GM10248 (cell line): ENCODE results near the gene NAT16.

Experiments
- CTCF ChIA-PET: fragments of 300-600 bp; sonication (Branson Sonifier 250); formaldehyde crosslinking; extraction: SDS; loops from one replicate; lab custom pipeline; 2021; ENCODE audit warnings: antibody characterized with exemption; lab: Yijun Ruan, JAX
- POLR2A ChIA-PET: fragments of 350-650 bp; sonication (Branson Sonifier 250); formaldehyde crosslinking; extraction: SDS; loops from one replicate; lab custom pipeline; 2020; ENCODE audit warnings: antibody characterized with exemption; lab: Yijun Ruan, JAX
- DNase-seq: peaks from one replicate; pipeline ENCODE4 v3.0.0; 2012; ENCODE audit errors: extremely low spot score
- TF ChIP-seq, protein P1 (sequence below): IDR thresholded peaks from 2 replicates; pipeline ENCODE4 v1.5.1; 2012; ENCODE audit warnings: mild to moderate bottlenecking, low read depth; ENCODE audit errors: extremely low read depth, missing control alignments, control extremely low read depth

NAT16 gene

DNA sequence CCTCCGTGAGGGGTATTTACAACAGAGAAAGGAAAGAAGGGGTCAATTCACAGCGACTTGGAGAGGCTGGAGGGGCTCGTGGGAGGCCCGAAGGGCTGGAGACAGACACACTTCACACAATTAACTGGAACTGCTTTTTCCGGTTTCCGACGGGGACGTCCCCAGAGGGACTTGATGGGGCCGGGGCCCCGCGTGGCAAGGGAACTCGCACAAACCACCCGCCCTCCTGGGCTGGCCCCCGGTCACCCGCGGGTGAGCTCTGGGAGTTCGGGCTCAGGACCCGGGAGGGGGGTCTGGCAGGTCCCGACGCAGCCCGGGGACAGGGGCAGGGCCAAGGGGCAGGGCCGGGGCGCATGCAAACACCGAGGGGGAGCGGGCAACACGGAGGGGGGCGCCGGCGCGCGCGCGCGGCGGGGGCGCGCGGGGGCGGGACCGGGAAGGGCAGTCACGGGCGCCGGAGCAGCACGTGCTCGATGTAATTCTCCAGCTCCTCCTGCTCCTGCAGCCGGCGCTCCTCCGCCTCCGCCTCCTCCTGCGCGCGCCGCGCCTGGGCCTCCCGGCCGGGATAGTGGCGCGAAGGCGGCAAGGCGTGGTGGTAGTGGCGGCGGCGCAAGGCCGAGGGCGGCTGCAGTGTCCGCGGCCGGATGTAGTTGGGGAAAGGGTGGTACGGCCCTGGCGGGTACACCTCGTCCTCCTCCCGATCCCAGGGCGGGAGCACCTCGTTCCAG lies 17.4 kb downstream of the NAT16 start:
- POLR2A ChIA-PET, result interaction anchor here (0.6 kb wide), 1 partner anchor 19 kb away, joined by 4 read pairs; no protein-coding TSS in a partner anchor
- TF ChIP-seq, protein P1, sequence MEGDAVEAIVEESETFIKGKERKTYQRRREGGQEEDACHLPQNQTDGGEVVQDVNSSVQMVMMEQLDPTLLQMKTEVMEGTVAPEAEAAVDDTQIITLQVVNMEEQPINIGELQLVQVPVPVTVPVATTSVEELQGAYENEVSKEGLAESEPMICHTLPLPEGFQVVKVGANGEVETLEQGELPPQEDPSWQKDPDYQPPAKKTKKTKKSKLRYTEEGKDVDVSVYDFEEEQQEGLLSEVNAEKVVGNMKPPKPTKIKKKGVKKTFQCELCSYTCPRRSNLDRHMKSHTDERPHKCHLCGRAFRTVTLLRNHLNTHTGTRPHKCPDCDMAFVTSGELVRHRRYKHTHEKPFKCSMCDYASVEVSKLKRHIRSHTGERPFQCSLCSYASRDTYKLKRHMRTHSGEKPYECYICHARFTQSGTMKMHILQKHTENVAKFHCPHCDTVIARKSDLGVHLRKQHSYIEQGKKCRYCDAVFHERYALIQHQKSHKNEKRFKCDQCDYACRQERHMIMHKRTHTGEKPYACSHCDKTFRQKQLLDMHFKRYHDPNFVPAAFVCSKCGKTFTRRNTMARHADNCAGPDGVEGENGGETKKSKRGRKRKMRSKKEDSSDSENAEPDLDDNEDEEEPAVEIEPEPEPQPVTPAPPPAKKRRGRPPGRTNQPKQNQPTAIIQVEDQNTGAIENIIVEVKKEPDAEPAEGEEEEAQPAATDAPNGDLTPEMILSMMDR, result no peak
- CTCF ChIA-PET, result interaction anchor here (1.0 to 5.1 kb wide), 3 partner anchors 15 to 30 kb away, joined by 3 to 21 read pairs (median 3); no protein-coding TSS in a partner anchor
- no peak for DNase-seq

DNA sequence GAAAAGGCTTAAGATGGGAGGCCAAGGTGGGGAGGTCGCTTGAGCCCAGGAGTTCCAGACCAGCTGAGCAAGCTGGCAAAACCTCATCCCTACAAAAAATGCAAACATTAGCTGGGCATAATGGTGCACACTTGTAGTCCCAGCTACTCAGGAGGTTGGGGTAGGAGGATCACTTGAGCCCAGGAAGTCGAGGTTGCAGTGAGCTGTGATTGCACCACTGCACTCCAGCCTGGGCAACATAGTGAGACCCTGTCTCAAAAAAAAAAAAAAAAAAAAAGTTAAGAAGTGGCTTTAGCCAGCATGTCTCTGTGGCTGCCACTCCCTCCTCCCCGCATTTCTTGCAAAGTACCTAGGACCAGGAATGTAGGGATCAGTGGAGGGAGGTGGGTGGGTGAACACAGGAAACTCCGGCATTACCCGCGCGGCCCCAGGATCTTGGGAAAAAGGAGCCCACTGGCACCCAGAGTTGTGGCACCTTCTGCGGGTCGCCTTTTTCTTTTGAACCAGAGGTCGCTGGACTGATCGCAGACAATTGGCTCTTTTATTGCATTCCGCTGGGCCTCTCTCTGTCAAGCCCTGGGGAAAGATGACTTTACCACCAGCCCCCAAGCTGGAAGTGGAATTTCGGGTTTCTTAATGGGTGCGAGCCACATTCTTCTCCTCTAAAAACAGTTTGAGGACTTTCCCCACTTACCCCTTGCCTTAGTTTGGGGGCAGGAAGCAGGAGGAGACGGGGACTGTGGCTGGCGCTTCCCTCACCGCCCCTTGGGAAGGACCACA lies 18.2 kb downstream of the NAT16 start:
- TF ChIP-seq, protein P1, result no peak
- ChIA-PET CTCF (interaction anchor here (1.0 to 5.1 kb wide), 4 partner anchors 14 to 31 kb away, joined by 3 to 21 read pairs (median 4); no protein-coding TSS in a partner anchor), POLR2A (interaction anchor here (0.6 kb wide), 1 partner anchor 18 kb away, joined by 4 read pairs; no protein-coding TSS in a partner anchor)
- no peak for DNase-seq

DNA sequence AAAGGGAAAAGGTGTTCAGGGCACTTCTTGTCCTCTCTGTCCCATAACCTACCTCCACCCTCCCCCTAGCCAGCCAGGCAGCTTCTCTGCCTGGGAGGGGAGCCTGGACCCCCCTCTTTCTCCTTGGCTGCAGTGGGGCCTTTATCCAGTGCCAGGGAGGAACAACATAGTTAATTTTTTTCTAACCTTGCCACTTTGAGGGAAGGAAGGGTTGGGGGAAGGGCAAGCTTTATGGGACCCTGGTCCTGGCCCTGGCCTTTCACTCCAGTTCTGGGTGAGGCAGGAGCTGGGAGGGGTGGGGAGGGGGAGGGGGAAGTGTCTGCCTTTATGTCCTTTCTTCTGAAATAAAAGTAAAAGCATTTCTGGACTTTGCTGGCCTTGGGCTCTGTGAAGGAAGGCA lies 19.2 kb downstream of the NAT16 start:
- POLR2A ChIA-PET, result interaction anchor here (0.5 kb wide), 1 partner anchor 158 kb away, joined by 6 read pairs; no protein-coding TSS in a partner anchor
- CTCF ChIA-PET, result interaction anchor here (1.6 to 5.1 kb wide), 2 partner anchors 17 to 32 kb away, joined by 4 to 21 read pairs; no protein-coding TSS in a partner anchor
- TF ChIP-seq, protein P1, result no peak
- DNase-seq, result no peak

DNA sequence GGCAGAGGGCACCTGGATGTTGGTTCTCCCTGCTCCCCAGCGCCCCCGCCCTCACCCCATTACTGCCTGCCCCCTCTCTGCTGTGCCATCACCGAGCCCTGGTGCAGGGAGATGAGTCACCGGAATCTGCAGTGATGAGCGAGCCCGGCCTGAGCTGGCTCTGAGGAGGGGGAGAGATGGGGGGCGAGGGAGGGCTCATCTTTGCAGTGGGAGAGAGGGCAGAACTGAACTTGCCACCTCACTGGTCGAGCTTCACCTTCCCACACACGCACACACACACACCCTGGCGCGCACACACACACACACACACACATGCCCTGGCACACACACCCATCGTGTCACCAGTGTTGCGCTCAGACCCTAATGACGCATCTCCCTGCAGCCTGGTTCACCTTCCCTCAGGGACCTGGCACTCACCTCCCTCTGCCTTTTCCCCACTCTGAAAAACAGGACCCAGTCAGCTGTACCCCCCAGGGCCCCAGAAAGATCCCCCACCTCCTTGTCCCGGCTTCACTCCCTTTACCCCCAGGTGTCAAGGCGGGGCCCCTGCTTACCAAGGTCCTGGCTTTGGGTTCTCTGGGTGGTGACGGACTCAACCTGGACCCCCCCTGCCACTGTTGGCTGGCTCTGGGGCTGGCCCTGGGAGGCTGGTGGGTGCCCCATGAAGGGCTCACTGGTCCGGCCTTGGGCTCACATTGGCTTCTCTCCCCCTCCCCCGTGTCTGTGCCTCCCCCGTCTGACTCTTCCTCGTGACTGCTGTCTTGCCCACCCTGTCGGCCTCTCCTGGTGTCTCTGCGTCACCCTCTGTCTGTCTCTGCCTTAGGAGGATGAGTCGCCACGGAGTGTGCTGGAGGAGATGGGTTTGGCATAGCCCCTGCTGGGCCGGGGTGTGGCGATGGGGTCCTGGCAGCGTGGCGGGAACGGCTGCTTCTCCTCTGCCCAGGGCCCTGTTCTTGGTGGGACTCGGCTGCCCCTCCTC lies 20.1 kb downstream of the NAT16 start:
- TF ChIP-seq, protein P1, result no peak
- CTCF ChIA-PET, result interaction anchor here (1.6 to 5.1 kb wide), 2 partner anchors 16 to 33 kb away, joined by 4 to 21 read pairs; no protein-coding TSS in a partner anchor
- POLR2A ChIA-PET, result no interaction called here
- DNase-seq, result no peak

DNA sequence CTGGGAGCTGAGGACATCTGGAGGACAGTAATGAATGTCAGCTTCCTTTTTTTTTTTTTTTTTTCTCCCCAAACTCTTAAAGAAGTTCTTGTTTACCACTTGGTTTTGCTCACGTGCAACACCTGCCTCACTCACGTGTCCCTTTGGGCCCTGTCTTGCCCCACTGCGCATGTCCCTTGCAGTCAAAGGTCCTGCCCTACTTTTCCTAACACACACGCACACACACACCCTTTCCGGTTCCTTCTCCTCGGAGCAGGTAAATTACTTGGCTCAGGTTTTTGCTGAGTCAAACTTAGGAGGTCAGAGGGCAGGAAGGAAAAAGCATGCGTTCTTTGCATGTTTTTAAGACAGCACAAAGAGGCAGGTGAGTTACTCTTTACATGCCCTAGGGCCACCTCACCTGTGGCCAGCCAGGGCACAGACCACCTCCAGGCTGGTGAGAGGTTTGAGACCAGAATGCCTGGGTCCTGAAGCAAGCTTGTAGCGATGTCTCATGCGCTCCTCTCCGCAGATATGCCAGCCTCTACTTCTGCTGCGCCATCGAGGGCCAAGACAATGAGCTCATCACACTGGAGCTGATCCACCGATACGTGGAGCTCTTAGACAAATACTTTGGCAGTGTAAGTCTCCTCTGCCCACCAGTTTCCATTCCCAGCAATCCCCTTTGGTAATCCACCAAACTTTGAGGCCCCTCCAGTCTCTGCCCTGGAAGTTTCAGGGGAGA lies 23.1 kb downstream of the NAT16 start:
- POLR2A ChIA-PET, result no interaction called here
- TF ChIP-seq, protein P1, result no peak
- CTCF ChIA-PET, result interaction anchor here (0.7 to 4.6 kb wide), 12 partner anchors 8 to 126 kb away, joined by 3 to 56 read pairs (median 4); partner anchors contain the start of gene VGF
- no peak for DNase-seq
